ENCODE measurements around the gene INVS.

DNA sequence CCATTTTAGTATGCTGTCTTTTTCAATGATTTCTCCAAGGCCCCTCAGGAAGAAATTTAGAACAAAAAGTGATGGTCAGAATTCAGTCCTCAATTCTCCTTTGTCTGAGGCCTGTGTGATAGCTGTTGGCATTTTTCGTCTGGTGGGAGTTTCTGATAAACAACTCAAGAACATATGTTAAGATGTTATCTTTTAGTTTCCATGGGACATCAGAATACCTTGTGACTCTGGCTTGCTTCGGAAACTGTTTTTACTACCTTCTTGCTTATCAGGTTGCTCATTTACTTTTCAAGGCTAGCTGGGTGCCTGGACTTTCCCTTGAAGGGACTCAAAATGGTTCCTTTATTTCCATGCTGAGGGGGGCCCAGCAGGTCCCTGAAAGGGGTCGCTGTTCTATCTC, 97.2 kb downstream of the INVS start:
- TF ChIP-seq, protein P1, sequence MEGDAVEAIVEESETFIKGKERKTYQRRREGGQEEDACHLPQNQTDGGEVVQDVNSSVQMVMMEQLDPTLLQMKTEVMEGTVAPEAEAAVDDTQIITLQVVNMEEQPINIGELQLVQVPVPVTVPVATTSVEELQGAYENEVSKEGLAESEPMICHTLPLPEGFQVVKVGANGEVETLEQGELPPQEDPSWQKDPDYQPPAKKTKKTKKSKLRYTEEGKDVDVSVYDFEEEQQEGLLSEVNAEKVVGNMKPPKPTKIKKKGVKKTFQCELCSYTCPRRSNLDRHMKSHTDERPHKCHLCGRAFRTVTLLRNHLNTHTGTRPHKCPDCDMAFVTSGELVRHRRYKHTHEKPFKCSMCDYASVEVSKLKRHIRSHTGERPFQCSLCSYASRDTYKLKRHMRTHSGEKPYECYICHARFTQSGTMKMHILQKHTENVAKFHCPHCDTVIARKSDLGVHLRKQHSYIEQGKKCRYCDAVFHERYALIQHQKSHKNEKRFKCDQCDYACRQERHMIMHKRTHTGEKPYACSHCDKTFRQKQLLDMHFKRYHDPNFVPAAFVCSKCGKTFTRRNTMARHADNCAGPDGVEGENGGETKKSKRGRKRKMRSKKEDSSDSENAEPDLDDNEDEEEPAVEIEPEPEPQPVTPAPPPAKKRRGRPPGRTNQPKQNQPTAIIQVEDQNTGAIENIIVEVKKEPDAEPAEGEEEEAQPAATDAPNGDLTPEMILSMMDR (IDR thresholded peaks at IDR 0.05 in 4 of 5, conservative IDR thresholded peaks at IDR 0.05 in 1 of 5), result no peak
- TF ChIP-seq POLR2A (IDR thresholded peaks at IDR 0.05), result no peak
